Measurements from ENCODE around the gene ZBTB44.
A peak's percentile ranks its signal among the peaks of the same experiment; 100 is the strongest.
"Not testable (repeated sequence)": the region's sequence is repeated elsewhere in the genome, so short reads cannot be mapped to it uniquely, and the experiment has no call there.

The ZBTB44 gene, protein sequence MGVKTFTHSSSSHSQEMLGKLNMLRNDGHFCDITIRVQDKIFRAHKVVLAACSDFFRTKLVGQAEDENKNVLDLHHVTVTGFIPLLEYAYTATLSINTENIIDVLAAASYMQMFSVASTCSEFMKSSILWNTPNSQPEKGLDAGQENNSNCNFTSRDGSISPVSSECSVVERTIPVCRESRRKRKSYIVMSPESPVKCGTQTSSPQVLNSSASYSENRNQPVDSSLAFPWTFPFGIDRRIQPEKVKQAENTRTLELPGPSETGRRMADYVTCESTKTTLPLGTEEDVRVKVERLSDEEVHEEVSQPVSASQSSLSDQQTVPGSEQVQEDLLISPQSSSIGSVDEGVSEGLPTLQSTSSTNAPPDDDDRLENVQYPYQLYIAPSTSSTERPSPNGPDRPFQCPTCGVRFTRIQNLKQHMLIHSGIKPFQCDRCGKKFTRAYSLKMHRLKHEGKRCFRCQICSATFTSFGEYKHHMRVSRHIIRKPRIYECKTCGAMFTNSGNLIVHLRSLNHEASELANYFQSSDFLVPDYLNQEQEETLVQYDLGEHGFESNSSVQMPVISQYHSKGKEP

DNA sequence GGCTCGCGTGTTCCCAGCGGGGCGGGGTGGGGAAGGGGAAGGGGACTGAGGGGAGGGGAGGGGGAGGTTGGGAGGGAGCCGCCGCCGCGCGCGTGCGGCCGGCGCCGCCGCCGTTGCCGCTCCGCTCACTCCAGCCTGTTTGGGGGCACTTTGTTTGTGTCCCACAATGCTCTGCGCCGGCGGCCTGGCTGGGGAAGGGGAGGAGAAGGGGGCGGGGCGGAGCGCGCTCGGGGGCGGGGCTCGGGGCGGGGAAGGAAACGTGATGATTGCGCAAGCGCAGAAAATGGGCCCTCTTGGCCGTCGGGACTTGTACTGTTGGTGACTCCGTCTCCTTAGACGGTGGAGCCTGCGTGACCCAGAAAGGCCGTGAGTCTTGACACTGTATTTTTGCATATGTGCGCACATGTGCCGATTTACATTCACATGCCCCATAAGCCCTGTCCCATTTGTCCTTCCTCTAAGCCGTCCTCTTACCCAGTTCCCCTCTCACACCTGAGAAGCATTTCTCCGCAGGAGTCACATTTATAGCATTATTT lies at the start of gene ZBTB44:
Gene ZBTB44 (minus strand): TSS at position 168 of the 536 bp plus-strand sequence. CDS start 53,044 bp downstream, outside the sequence.
- peak; percentile 80 to 87 (median 82) for DNase-seq (ENCODE audit: low read depth in 4 of 4, low spot score in 1 of 4)

DNA sequence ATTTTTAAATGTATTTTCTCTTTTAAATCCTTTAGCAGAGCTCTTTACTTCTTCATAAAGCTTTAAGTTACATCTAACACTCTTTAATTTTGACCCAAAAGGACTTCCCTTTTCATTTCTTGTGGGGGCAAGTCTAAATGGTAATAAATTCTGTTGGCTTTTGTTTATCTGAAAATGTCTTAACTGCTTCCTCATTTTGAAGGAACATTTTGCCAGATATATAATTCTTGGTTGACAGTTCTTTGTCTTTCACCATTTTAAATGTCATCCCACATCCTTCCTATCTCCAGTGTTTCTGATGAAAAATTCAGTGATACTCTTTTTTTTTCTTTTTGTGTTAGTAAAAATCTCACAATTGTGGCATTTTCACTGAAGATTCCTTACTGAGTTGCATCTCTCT lies 44.7 kb upstream of the ZBTB44 start:
- DNase-seq (ENCODE audit: low read depth in 4 of 4, low spot score in 1 of 4), result no peak

DNA sequence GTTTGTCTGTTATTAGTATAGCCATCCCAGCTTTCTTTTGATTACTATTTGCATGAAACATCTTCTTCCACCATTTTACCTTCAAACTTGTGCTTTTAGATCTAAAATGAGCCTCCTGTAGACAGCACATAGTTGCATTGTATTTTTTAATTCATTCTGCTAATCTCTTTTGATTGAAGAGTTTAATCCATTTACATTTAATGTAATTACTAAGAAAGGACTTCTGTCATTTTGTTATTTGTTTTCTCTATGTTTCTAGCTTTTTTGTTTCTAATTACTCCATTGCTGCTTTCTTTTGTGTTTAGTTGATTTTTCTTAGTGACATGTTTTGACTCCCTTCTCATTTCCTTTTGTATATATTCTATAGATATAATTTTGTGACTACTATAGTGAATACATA lies 43.7 kb upstream of the ZBTB44 start:
- DNase-seq (ENCODE audit: low read depth in 4 of 4, low spot score in 1 of 4), result no peak

DNA sequence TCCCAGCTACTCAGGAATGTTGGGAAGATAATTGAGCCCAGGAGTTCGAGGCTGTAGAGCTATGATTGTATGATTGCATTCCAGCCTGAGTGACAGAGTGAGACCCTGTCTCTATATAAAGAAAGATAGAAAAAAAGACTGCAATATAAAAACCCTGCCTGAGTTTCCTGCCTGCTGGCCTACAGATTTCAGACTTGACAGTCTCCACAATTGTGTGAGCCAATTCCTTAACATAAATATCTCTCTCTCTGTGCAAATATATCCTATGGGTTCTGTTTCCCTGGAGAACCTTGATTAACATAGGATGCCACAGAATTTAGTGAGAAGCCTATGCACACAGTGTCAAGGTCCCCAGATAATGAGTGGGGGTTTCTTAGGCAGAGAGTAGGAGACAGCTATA lies 32.5 kb upstream of the ZBTB44 start:
- no peak for DNase-seq (ENCODE audit: low read depth in 4 of 4, low spot score in 1 of 4)

DNA sequence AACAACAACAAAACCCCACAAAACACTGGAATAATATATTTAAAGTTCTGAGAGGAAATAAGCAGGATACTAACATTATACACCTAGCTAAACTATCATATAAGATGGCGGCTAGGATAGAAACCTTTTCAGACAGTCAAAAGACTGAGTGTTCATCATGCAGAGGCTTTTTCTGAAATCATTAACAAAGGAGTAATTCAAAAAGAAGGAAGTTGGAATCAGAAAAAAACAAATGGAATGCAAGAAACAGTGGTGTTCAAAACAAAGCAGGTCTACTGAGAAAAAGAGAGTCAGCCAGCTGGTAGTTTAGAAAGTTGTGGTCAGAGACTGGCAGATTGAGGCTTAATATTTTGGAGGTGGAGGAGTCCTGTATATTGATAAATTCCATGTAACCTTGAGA lies 30.1 kb upstream of the ZBTB44 start:
- no peak for DNase-seq (ENCODE audit: low read depth in 4 of 4, low spot score in 1 of 4)

DNA sequence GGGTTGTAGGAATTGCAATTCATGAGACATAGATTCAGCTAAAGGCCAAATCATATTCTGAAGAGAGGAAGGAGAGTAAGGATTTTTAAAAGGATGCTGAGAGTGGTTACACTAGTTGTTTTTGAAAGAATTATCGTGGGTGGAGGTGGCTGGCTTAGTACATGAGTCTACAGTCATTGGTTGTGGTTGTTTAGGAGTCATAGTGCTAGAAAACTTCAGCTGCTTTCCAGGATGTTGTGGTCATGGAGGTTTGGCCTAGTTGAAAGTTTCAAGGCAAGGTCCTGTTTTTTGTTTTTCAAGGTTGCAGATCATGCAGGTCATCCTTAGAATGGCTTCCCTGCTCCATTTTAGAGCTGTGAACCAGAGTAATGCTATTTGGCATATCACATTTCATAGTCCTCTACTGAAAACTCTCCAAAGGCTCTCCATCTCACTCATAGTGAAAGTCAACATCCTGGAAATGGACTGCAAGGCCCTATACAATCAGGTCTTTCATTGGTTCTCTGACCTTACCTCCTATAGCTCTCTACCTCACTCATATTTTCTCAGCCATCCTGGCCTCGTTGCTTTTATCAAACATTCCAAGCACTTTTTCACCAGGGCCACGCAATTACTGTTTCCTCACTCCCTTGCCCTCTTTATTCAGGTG lies 26.1 kb upstream of the ZBTB44 start:
- DNase-seq (ENCODE audit: low read depth in 4 of 4, low spot score in 1 of 4), result no peak

DNA sequence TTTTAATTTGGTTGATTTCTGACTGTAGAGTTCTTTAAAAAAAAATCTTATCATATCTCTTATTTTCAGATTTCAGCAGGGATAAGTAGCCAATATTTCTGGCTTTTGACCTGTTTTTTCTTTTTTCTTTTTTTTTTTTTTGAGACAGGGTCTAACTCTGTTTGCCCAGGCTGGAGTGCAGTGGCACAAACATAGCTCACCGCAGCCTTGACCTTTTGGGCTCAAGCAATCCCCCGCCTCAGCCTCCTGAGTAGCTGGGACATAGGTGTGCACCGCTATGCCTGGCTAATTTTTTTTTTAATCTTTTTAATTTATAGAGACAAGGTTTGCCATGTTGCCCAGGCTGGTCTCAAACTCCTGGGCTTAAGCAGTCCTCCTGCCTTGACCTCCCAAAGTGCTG lies 23.9 kb upstream of the ZBTB44 start:
- DNase-seq (ENCODE audit: low read depth in 4 of 4, low spot score in 1 of 4), result no peak

DNA sequence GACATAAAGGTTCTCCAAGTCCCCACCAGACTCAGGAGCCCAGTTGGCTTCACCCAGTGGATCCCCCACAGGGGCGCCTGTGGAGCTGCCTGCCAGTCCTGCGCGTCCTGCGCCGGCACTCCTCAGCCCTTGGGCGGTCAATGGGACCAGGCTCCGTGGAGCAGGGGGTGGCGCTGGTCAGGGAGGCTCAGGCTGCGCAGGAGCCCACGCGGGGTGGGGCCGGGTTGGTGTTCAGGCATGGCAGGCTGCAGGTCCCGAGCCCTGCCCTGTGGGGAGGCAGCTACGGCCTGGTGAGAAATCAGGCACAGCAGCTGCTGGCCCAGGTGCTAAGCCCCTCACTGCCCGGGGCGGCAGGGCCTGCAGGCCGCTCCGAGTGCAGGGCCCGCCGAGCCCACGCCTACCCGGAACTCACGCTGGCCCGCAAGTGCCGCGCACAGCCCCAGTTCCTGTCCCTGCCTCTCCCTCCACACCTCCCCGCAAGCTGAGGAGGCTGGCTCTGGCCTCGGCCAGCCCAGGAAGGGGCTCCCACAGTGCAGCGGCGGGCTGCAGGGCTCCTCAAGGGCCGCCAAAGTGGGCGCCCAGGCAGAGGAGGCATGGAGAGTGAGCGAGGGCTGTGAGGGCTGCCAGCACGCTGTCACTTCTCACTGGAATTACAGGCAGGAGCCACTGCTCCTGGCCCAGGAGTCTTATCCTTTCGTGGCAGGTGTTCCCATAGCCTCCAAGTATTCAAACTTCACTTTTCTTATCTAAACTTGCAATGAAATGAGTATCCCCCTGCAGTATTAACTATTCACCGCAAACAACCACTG lies 22.8 kb upstream of the ZBTB44 start:
- no peak for DNase-seq (ENCODE audit: low read depth in 4 of 4, low spot score in 1 of 4)

DNA sequence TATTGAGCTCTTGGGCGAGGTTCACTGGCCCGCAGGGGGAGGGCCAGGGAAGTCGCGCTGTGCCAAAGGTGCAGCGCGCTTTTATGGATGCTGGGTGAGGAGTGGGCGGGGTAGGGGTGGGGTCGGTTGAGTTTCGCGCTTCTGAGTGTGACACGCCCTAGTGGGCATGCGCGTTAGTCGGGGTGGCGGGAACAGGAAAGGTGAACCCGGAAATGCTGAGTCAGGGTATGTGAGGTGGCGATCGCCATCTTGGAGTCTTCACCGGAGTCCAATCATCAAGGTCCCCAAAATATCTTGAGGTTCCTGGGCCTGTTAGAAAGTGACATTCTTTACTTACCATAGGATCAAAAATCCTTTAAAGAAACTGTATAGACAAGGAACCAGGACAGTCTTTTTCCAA lies 16.7 kb upstream of the ZBTB44 start:
- not testable (repeated sequence) for DNase-seq (ENCODE audit: low read depth in 4 of 4, low spot score in 1 of 4)

DNA sequence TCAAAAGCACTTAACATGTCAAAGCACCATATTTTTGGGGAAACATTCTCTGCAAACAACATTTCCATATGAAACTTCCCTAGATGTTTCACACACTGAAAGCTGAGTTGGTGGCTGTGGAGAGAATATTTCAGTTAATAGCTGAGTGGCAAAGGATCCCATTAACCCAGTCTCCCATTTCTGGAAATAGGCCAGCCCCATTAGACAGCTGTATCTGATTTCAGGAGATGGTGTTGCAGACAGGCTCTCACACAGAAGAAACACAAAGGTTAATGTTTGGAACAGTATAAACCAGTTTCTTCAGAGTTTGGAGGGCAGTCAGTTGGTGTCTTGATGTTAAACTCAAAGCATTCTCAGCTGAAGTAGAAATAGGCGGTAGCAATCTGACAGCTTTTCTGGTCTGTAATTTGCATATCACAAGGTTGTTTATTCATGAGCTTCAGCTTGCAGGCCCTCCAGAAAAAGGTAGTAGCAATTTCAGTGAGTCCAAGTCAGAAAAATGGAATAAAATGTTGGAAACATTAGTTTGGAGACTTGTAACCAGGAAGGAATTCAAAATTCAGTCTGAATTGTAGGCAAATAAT lies 15.5 kb upstream of the ZBTB44 start:
- no peak for DNase-seq (ENCODE audit: low read depth in 4 of 4, low spot score in 1 of 4)

DNA sequence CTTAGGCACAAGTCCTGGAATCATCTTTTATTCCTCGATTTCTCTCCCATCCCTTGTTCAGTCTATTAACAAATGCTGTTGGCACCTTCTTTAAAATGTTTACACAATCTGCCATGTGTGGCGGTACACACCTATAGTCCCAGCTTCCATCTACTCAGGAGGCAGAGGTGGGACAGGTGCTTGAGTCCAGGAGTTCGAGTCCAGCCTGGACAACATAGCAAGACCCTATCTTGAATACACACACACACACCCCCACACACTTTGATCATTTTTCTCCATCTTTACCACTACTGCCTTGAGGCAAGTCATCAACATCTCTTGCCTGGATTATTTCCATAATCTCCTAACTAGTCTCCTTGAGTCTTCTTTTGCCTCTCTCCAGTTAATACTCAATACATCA lies 13.7 kb upstream of the ZBTB44 start:
- no peak for DNase-seq (ENCODE audit: low read depth in 4 of 4, low spot score in 1 of 4)

DNA sequence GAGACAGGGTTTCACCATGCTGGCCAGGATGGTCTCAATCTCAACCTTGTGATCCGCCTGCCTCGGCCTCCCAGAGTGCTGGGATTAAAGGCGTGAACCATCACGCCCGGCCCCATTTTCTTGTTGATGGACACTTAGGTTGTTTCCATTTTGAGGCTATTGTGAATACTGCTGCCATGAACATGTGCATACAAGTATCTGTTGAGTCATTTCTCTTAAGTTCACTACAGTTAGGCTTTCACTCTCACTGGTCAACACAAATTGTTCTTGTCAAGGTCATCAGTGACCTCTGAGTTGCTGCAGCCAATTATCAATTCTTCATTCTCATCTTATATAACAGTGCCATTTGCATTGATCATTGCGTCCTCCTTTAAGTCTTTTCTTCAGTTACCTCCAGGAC lies 13.0 kb upstream of the ZBTB44 start:
- DNase-seq (ENCODE audit: low read depth in 4 of 4, low spot score in 1 of 4), result no peak

DNA sequence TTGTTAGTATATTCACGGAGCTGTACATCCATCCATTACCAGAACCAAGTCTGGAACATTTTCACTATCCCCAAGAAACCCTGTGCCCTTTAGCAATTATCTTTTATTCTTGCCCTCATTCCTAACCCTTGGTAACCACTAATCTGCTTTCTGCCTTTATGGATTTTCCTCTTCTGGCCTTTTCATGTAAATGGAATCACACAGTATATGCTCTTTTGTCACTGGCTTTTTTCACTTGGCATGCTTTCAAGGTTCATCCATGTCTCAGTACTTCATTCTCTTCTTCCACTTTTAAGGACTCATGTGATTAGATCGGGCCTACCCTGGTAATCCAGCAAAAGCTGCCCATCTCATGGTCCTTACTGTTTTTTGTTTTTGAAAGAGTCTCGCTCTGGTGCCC lies 11.0 kb upstream of the ZBTB44 start:
- DNase-seq (ENCODE audit: low read depth in 4 of 4, low spot score in 1 of 4), result no peak

DNA sequence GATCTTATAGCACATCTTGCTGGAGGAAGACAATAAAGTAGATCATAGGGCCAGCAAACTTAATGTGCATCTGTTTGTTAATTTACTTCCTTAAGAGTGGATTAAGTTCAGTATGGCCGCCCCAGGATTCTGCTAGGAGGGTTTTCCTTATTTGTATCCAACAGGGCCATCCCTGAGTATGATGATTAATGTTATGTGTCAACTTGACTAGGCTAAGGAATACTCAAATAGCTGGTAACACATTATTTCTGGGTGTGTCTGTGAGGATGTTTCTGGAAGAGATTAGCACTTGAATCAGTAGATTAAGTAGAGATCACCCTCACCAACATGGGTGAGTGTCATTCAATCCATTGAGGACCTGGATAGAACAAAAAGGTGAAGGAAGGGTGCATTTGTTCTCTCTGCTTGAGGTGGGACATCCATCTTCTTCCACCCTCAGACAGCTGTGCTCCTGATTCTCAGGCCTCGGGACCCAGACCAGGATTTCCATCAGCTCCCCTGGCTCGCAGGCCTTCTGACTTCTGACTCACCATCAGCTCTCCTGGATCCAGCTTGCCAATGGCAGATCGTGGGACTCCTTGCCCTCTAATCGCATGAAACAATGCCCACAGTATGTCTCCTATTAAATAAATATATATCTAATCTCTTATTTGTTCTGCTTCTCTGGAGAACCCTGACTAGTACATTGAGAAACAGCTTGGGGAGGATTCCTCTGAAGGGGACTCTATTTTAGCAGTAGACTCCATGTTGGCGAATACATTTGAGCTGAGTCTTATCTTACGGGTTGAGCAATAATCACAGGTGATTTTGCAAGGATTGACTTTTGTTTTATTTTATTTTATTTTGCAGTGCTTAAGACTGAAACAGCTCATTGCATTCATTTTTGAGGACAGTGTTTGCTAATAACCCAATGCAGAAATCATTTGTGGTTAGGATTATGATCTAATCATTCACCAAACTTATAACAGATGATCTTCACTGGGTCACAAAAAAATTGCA lies 9.0 kb upstream of the ZBTB44 start:
- DNase-seq (ENCODE audit: low read depth in 4 of 4, low spot score in 1 of 4), result no peak

DNA sequence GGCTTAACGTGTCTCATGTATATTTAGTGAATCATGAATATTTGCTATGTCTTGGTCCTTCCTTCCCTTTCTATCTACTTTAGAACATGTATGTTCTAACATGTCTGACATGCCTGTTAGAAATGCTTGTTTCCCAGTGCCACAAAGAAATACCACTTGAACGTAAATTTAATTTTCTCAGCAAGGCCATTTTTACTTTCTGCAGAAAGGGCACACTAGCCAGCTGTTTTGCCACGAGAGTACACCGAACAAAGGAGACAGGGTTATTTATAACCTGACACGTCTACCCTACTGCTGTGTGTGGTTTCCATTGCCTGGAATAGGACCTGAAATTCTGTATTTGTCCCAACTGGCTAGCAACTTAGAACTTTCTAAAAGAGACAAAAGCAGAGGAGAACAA lies 7.4 kb upstream of the ZBTB44 start:
- DNase-seq (ENCODE audit: low read depth in 4 of 4, low spot score in 1 of 4), result no peak

DNA sequence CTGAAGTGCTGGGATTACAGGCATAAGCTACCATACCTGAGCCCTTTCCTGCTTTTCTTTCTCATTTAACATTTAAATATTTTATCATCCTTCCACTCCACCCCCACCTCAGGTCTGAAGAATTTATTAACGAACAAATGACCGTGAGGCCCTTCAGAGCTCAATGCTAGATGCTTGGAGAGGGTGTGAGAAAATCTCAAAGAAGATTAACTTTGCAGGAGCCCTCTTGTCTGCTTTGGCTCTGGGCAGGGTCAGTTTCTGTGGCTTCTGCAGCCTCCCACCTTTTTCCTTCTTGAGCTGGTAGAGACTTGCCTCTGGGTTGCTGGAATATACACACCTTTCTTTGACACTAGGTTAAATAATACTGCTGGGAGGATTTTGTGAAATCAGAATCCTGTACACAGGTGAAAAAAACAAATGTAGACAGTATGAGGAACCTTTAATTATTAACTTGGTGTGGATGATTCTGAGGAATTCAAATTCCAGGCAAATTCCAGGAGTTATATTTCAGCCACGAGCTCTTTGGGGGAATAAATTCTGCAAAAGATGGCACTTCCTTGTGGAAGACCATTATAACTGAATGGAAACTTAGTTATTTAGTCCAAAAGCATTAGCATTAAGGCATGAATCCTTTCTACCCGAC lies 3.4 kb upstream of the ZBTB44 start:
- no peak for DNase-seq (ENCODE audit: low read depth in 4 of 4, low spot score in 1 of 4)

DNA sequence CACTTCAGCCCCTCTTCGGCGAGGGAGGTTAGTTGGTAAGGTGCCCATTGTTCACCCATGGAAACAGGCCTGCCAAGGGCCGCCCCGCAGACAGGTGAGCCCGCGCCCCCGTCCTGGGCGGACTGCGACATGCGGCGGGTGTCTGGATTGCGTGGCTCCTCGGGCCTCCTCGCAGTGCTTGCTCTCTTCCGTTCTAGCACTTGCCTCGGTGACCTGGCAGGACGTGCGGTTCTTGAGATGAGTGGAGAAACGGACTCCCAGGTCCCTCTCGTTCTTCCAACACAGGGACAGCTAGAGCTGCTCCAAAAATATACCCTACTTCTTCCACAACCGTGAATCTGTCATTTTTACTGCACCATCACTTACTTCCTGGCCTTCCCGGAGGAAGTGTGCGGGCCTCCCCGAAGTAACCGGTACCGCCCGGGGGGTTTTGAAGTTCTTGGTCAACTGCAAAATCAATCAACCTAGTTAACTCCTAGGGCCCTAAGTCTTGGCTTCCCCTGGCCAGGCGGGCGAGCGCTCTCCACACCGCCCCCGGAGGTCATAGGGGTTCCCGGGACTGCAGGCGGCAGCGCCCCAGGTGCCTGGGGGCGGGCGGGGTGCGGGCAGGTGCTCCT lies 745 bp upstream of the ZBTB44 start:
- DNase-seq (ENCODE audit: low read depth in 4 of 4, low spot score in 1 of 4), result peak; percentile 16 to 35 (median 26)

DNA sequence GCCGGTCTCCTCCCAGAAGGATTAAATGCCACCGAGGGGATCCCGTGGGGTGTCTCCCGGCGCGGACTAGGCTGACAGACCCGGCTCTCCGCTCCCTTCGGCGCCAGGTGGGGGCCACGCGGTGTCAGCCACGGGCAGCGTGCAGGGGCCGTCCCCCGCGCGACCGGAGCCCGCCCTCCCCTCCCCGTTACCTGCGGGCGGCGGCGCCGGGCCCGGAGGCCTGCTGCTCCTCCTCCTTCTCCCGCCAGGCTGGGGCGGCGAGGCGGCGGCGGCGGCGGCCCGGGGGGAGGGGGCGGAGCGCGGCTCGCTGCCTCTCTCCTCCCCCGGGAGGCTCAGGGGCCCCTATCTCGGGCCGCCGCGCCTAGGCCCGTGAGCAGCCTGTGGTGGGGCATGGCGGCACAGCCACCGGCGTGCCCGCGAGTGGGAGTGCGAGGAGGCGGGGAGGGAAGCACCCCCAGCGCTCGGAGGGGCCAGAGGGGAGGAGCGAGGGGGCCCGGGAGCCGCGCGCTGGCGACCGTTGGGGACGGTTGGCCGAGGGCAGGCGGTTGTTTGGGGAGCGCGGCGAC lies 450 bp downstream of the ZBTB44 start:
- DNase-seq (ENCODE audit: low read depth in 4 of 4, low spot score in 1 of 4), result peak; percentile 26 to 54 (median 40)

Data from stimulated activated CD4-positive, alpha-beta T cell treated with anti-CD3 and anti-CD28 coated beads, Interleukin-1b, Interleukin-23, amount 100 ng/mL, for 24 hours (primary cell).